Neural cell (in vitro differentiated cells): ENCODE data around the gene GGA1.

Experiments used
- EP300 ChIP-seq: fragments of 450-650 bp; conservative IDR thresholded peaks from 2 replicates; pipeline ENCODE4 v1.6.1; 2014; ENCODE audit warnings: antibody characterized with exemption, mild to moderate bottlenecking, moderate library complexity; ENCODE audit not compliant: poor library complexity, severe bottlenecking
- EZH2 ChIP-seq: fragments of 200-600, 300-800 bp; shearing (Covaris generic), sonication (generic); IDR thresholded peaks from 2 replicates; pipeline ENCODE4 v1.6.1; 2014; ENCODE audit warnings: antibody characterized with exemption, low read length, borderline replicate concordance, mild to moderate bottlenecking; ENCODE audit not compliant: insufficient read depth, poor library complexity, severe bottlenecking
- MXI1 ChIP-seq: fragments of 450-650 bp; conservative IDR thresholded peaks from 2 replicates; pipeline ENCODE4 v1.6.1; 2014; ENCODE audit warnings: antibody characterized with exemption, mild to moderate bottlenecking; ENCODE audit not compliant: poor library complexity, severe bottlenecking
- POLR2AphosphoS5 ChIP-seq: IDR thresholded peaks from 2 replicates; pipeline ENCODE4 v1.6.1; 2012
- RAD21 ChIP-seq: fragments of 450-650 bp; conservative IDR thresholded peaks from 2 replicates; pipeline ENCODE4 v1.6.1; 2014; ENCODE audit warnings: antibody characterized with exemption, mild to moderate bottlenecking, moderate library complexity
- SMC3 ChIP-seq: fragments of 450-650 bp; conservative IDR thresholded peaks from 2 replicates; pipeline ENCODE4 v1.6.1; 2014; ENCODE audit warnings: antibody characterized with exemption, mild to moderate bottlenecking, moderate library complexity; ENCODE audit not compliant: poor library complexity
- TAF1 ChIP-seq: IDR thresholded peaks from 2 replicates; pipeline ENCODE4 v1.6.1; 2012; ENCODE audit warnings: low read depth
- TF ChIP-seq, protein P1 (sequence below): IDR thresholded peaks from 2 replicates; pipeline ENCODE4 v1.6.1; 2012; ENCODE audit warnings: borderline replicate concordance
- TF ChIP-seq, protein P2 (sequence below): fragments of 450-650 bp; IDR thresholded peaks from 2 replicates; pipeline ENCODE4 v1.5.1; 2014; ENCODE audit warnings: antibody characterized with exemption, mild to moderate bottlenecking, moderate library complexity; ENCODE audit not compliant: poor library complexity, severe bottlenecking

DNA sequence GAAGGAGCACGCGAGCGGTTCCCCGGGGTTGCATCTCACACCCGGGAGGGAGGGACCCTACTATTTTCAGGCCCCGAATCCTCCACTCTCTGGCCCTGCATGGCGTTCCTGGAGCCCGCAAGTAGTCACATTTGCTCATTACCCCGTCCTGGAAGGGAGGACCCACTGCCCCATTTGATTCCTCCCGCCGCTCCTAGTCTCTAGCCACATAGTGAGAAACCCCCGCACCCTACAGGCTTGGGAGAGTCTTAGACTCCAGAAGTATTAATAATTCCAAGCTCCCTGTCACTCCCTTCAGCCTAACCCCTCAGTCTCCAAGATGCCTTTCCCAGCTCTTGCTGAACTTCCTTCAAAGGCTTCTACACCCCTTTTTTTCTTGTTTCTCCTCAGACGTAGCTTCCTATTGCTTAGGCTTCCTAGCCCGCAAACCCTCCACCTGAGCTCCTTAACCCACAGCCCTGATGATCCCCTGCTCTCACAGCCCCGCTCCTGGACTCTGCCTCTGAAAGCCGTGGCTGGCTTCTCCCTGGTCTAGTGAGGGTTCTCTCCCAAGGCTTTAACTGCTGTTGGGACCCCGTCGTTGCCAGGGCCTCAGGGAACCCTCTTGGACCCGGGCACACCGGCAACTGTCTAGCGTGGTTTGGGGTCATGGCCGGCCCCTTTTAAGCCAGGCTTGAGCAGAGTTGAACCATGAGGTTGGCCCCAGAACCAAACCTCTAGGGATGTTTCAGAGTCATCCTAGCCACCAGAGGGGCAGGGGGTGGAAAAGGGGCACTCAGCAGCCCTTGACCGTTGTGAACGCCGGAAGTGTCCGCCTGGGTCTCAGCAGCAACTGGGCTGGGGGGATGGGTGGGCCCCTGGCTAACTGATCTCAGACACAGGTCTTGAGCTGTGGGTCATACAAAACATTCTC is 862 bp downstream of the GGA1 start:
- TF ChIP-seq, protein P1, sequence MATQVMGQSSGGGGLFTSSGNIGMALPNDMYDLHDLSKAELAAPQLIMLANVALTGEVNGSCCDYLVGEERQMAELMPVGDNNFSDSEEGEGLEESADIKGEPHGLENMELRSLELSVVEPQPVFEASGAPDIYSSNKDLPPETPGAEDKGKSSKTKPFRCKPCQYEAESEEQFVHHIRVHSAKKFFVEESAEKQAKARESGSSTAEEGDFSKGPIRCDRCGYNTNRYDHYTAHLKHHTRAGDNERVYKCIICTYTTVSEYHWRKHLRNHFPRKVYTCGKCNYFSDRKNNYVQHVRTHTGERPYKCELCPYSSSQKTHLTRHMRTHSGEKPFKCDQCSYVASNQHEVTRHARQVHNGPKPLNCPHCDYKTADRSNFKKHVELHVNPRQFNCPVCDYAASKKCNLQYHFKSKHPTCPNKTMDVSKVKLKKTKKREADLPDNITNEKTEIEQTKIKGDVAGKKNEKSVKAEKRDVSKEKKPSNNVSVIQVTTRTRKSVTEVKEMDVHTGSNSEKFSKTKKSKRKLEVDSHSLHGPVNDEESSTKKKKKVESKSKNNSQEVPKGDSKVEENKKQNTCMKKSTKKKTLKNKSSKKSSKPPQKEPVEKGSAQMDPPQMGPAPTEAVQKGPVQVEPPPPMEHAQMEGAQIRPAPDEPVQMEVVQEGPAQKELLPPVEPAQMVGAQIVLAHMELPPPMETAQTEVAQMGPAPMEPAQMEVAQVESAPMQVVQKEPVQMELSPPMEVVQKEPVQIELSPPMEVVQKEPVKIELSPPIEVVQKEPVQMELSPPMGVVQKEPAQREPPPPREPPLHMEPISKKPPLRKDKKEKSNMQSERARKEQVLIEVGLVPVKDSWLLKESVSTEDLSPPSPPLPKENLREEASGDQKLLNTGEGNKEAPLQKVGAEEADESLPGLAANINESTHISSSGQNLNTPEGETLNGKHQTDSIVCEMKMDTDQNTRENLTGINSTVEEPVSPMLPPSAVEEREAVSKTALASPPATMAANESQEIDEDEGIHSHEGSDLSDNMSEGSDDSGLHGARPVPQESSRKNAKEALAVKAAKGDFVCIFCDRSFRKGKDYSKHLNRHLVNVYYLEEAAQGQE, result no peak
- TF ChIP-seq EZH2 (no peak), POLR2AphosphoS5 (no peak), EP300 (no peak), RAD21 (no peak), SMC3 (no peak), TAF1 (no peak), MXI1 (peak; percentile 20)
- TF ChIP-seq, protein P2, sequence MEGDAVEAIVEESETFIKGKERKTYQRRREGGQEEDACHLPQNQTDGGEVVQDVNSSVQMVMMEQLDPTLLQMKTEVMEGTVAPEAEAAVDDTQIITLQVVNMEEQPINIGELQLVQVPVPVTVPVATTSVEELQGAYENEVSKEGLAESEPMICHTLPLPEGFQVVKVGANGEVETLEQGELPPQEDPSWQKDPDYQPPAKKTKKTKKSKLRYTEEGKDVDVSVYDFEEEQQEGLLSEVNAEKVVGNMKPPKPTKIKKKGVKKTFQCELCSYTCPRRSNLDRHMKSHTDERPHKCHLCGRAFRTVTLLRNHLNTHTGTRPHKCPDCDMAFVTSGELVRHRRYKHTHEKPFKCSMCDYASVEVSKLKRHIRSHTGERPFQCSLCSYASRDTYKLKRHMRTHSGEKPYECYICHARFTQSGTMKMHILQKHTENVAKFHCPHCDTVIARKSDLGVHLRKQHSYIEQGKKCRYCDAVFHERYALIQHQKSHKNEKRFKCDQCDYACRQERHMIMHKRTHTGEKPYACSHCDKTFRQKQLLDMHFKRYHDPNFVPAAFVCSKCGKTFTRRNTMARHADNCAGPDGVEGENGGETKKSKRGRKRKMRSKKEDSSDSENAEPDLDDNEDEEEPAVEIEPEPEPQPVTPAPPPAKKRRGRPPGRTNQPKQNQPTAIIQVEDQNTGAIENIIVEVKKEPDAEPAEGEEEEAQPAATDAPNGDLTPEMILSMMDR, result no peak
